ENCODE data around the gene VAV3.

VAV3 gene

GRCh38 chr1:107877092-107877491 lies 87.9 kb downstream of the VAV3 start:
- in situ Hi-C loops (cut with MboI; ENCODE audit: low pct_unique_long_range_greater_than_20kb, low sequenced_read_pairs, unreplicated experiment): no loop called here
- no peak for TF ChIP-seq CTCF (IDR thresholded peaks at IDR 0.05; ENCODE audit: extremely low read depth, insufficient read depth, missing control alignments)
- DNase-seq (ENCODE audit: low spot score): no peak

GRCh38 chr1:107875689-107876088 lies 89.3 kb downstream of the VAV3 start:
- no peak for TF ChIP-seq CTCF (IDR thresholded peaks at IDR 0.05; ENCODE audit: extremely low read depth, insufficient read depth, missing control alignments)
- no peak for DNase-seq (ENCODE audit: low spot score)
- in situ Hi-C loops (cut with MboI; ENCODE audit: low pct_unique_long_range_greater_than_20kb, low sequenced_read_pairs, unreplicated experiment): no loop called here

- in situ Hi-C loops (cut with MboI; ENCODE audit: low pct_unique_long_range_greater_than_20kb, low sequenced_read_pairs, unreplicated experiment): no loop called here
- no peak for DNase-seq (ENCODE audit: low spot score)
- no peak for TF ChIP-seq CTCF (IDR thresholded peaks at IDR 0.05; ENCODE audit: extremely low read depth, insufficient read depth, missing control alignments)
Observed at GRCh38 chr1:107874221-107874620, 90.8 kb downstream of the VAV3 start.

- in situ Hi-C loops (cut with MboI; ENCODE audit: low pct_unique_long_range_greater_than_20kb, low sequenced_read_pairs, unreplicated experiment): no loop called here
- DNase-seq (ENCODE audit: low spot score): no peak
- TF ChIP-seq CTCF (IDR thresholded peaks at IDR 0.05; ENCODE audit: extremely low read depth, insufficient read depth, missing control alignments): no peak
Observed at GRCh38 chr1:107871687-107872395, 93.1 kb downstream of the VAV3 start.

GRCh38 chr1:107871259-107871658 lies 93.7 kb downstream of the VAV3 start:
- in situ Hi-C loops (cut with MboI; ENCODE audit: low pct_unique_long_range_greater_than_20kb, low sequenced_read_pairs, unreplicated experiment): no loop called here
- no peak for TF ChIP-seq CTCF (IDR thresholded peaks at IDR 0.05; ENCODE audit: extremely low read depth, insufficient read depth, missing control alignments)

GRCh38 chr1:107870696-107871095 lies 94.3 kb downstream of the VAV3 start:
- in situ Hi-C loops (cut with MboI; ENCODE audit: low pct_unique_long_range_greater_than_20kb, low sequenced_read_pairs, unreplicated experiment): no loop called here
- no peak for TF ChIP-seq CTCF (IDR thresholded peaks at IDR 0.05; ENCODE audit: extremely low read depth, insufficient read depth, missing control alignments)
- DNase-seq (ENCODE audit: low spot score): no peak

More at GRCh38 chr1:107871259-107871658, 93.7 kb downstream of the VAV3 start:
- no peak for DNase-seq (ENCODE audit: low spot score)

Measured in GM13977 (cell line).